ENCODE data around the gene DHX57.
"Not testable (repeated sequence)": the region's sequence is repeated elsewhere in the genome, so short reads cannot be mapped to it uniquely, and the experiment has no call there.

The DHX57 gene

GRCh38 chr2:38797953-38798352, 77.8 kb downstream of the DHX57 start:
- DNase-seq (ENCODE audit: low read depth): no peak

- no peak for DNase-seq (ENCODE audit: low read depth)
Measured at GRCh38 chr2:38797250-38797676, 78.5 kb downstream of the DHX57 start.

GRCh38 chr2:38795016-38795415, 80.7 kb downstream of the DHX57 start:
- DNase-seq (ENCODE audit: low read depth): not testable (repeated sequence)

GRCh38 chr2:38794235-38794946, 81.3 kb downstream of the DHX57 start:
- DNase-seq (ENCODE audit: low read depth): no peak

DNA sequence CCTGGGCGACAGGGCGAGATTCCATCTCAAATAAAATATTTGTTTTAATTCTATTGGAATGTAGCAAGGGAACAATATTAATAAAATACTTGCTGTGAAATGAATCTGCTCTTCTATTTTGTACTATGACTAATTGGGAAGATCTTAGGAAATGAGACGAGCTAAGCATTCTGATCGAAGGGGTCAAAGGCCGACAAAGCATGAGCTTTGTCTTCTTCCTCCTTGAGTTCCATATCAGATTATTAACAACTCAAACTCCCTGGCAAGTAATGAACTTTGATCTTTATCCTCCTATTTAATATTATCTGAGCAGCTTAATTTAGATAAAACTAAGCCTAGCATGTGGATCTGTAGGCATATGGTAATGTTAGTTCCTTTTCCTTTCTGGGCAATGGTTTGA, 82.2 kb downstream of the DHX57 start:
- DNase-seq (ENCODE audit: low read depth): no peak

DNA sequence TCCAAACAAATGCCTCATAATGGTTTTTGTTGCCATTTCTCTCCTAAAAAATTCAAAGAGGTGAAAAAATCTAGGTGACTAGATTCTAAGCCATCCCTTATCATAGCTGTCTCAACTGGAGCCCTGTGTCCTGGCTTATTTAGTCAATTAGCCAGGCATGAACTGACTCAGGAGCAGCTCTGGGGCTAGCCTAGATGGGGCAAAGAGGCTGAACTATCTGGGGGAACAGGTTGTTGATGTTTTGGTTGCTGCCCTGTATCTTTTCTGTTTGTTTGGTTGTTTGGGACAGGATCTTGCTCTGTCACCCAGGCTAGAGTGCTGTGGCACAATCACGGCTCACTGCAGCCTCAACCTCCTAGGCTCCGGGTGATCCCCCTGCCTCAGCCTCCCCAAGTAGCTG, 83.0 kb downstream of the DHX57 start:
- no peak for DNase-seq (ENCODE audit: low read depth)

DNA sequence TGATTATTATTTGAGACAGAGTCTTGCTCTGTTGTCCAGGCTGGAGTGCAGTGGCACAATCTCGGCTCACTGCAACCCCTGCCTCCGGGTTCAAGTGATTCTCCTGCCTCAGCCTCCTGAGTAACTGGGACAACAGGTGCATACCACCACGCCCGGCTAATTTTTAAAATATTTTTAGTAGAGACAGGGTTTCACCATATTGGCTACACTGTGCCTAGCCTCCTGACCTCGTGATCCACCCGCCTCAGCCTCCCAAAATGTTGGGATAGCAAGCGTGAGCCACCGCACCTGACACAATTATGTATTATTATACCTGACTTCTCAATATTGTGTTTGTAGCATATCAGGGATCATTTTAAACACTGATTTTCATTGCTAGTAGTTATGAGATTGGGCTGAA, 83.4 kb downstream of the DHX57 start:
- not testable (repeated sequence) for DNase-seq (ENCODE audit: low read depth)

DNA sequence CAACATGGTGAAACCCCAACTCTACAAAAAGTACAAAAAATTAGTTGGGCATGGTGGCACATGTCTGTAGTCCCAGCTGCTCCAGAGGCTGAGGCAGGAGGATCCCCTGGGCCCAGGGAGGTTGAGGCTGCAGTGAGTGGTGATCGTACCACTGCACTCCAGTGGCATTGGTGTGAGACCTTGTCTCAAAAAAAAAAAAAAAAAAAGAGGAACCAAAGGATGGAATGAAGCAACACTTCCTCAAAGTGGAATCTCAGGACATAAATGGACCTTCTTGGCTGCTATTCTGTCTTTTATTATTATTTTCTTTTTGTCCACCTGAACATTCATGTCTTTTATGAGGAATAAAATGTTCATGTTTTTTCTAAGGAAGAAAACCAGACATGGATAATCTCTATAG, 84.0 kb downstream of the DHX57 start:
- no peak for DNase-seq (ENCODE audit: low read depth)

DNA sequence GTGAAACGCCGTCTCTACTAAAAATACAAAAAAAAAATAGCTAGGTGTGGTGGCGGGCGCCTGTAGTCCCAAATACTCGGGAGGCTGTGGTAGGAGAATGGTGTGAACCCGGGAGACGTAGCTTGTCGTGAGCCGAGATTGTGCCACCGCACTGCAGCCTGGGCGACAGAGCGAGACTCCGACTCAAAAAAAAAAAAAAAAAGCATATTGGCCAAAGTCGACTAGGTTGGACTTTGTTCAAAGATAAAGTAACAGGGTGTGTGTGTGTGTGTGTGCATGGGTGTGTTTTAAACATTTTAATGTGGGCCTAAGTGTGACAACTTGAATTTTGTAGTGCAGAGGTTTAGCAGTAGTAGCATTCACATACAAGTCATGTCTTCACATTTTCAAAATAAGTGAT, 86.0 kb downstream of the DHX57 start:
- no peak for DNase-seq (ENCODE audit: low read depth)

DNA sequence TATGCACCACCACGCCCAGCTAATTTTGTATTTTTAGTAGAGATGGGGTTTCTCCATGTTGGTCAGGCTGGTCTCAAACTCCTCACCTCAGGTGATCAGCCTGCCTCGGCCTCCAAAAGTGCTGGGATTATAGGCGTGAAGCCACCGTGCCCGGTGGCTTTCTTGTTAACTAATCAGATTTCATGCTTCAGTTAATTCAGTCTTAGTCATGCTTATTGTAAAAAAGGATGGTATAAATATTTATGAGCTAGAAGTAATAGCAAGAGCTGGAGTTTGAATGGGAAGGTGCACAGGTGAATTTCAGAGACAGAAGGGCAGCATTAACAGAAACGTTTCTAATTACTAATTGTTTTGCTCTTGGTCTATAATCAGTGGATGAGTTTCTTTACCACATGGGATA, 87.4 kb downstream of the DHX57 start:
- no peak for DNase-seq (ENCODE audit: low read depth)

GRCh38 chr2:38783586-38783985, 92.1 kb downstream of the DHX57 start:
- DNase-seq (ENCODE audit: low read depth): no peak

DNA sequence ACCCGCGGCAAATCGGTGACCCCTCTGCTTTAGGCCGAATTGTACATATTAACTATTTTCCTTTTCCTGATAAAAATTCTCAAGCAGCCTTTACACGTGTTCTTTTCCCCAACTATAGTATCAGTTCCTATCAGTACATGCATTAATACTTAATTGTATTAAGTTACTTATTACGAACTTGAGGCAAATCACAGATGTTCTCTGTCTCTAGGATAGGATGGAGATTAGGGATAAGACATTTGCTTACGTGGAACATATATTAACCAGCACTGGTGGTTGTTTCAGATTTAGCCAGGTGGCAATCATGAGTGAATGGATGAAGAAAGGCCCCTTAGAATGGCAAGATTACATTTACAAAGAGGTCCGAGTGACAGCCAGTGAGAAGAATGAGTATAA, 97.0 kb downstream of the DHX57 start:
- no peak for DNase-seq (ENCODE audit: low read depth)

DNA sequence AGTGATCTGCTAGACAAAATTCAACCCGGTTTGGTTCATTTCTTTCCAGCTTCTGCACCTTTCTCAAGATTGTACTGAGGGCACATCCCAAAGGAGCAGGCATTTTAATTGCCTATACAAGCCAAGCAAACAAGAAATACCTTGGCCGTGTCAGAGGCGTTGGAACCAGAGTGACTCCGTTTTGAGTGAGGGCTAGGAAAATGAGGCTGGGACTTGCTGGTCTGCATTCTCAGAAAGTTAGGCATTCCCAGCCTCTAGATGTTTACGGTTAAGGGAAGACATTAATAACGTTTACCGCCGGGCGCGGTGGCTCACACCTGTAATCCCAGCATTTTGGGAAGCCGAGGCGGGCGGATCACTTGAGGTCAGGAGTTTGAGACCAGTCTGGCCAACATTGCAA, 99.2 kb downstream of the DHX57 start:
- no peak for DNase-seq (ENCODE audit: low read depth)

DNA sequence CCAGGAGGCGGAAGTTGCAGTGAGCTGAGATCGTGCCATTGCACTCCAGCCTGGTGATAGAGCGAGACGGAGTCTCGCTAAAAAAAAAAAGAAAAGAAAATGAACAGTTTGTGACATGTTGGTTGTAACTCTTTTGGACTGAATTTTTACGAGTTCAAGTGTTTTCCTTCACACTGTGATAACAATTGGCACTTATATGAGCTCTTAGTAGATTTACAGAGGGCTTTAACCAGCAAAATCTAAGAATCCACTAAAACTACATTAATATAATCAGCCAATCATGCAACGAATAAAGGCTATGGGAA, 99.9 kb downstream of the DHX57 start:
- DNase-seq (ENCODE audit: low read depth): no peak

GRCh38 chr2:38775097-38775920, 100.4 kb downstream of the DHX57 start:
- DNase-seq (ENCODE audit: low read depth): no peak

- DNase-seq (ENCODE audit: low read depth): no peak
Measured at GRCh38 chr2:38771632-38772031, 104.1 kb downstream of the DHX57 start.

- no peak for DNase-seq (ENCODE audit: low read depth)
Measured at GRCh38 chr2:38765551-38765950, 110.2 kb downstream of the DHX57 start.

DNA sequence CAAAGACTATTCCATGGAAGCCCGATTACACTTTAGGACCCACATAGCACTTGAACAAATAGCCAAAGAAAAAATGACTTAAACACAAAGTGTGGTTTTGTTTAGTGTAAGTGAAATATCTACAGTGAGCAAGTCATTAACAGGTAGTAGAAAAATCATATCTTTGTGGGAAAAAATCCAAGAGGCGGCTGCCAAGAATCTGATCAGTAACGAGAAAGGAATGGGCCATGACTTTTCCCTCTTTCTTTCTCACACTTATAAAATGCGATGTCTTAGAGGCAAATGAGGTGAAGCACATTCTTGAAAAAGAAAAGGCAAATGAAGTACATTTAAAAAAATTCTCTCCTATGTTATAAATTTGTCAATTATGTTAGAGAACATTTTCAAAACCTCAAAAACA, 110.6 kb downstream of the DHX57 start:
- no peak for DNase-seq (ENCODE audit: low read depth)

DNA sequence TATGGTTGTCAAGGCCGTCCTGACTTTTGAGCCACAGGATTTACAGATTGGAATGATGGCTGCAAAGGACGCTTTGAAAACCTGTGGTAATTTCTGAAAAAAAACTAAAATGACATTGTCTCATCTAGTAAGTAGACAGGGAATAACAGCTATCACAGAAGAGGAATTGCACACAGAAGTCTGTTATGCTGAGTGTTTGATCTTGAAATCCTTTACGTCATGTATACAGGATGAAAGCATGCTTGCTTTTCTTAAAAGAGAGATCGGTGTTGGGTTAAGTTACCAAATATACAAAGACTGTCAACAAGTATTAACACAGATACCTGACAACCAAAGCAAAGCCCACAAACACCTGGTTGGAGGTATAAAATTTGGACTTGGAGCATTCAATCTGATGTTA, 112.0 kb downstream of the DHX57 start:
- no peak for DNase-seq (ENCODE audit: low read depth)

DNA sequence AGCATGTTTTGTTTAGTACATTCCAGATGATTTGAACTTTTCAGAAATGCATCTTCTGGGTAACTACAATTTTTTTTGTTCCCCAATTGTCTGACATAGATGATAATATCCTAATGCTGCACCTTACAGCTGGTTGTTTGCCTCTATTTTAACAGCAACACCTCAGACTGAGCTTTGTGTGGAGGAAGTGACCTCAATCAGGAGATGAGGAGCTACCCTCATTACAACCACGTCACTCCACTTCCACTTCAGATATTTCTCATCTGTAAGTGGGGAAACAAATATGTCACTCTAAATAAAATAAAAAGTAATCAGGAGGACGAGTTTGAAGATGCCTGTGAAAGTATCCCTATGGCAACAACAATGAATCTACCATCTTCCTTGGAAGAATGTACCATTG, 112.5 kb downstream of the DHX57 start:
- no peak for DNase-seq (ENCODE audit: low read depth)

GRCh38 chr2:38755891-38756290, 119.8 kb downstream of the DHX57 start:
- not testable (repeated sequence) for DNase-seq (ENCODE audit: low read depth)

DNA sequence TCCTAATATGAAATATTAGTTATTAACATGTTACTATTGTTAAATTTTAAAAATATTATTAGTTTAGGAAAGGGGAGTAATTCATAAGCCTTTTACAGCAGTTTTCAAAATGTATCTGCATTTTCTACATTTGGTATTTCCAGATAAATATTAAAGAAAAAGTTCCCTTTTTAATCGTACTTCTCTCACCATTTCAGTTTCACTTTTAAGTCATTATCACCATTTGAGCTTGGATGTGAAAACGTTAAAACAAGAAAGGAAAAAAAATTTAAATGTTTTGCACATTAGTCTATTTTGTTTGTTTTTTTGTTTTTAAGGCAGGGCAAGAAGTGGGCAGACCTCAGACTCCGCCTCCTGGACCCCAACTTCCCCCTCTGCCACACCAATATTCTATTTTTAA, 121.2 kb downstream of the DHX57 start:
- DNase-seq (ENCODE audit: low read depth): no peak

DNA sequence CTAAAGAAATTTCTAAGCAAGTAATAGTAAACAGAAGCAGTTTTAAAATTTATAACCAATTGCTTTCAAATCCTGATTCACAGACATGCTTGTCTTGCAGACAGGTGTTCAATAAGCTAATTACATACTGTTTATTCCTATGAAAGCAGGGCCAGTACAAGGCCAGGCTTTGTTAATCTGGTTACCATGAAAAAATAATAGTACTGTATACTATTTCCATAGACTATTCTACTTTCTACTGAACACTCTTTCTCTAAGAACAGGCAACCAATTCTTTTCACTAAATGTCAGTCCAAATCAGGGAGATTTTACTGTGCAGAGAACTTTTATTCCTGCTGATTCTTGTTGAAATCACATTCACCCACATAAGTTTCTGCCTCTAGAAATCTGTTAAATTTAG, 121.7 kb downstream of the DHX57 start:
- DNase-seq (ENCODE audit: low read depth): no peak

Data from stimulated activated CD8-positive, alpha-beta memory T cell treated with anti-CD3 and anti-CD28 coated beads, Interleukin-4, amount 100 ng/mL, for 24 hours (primary cell).